Stimulated activated CD8-positive, alpha-beta memory T cell treated with anti-CD3 and anti-CD28 coated beads, Interleukin-4, amount 100 ng/mL, for 4 hours (primary cell): ENCODE results near the gene LARGE2.
A peak's percentile ranks its signal among the peaks of the same experiment; 100 is the strongest.

Experiments used
- DNase-seq, 2 donors: peaks; one replicate each; pipeline ENCODE4 v3.0.0-alpha.2; 2020; ENCODE audit warnings: low read depth in 2 of 2, low spot score in 1 of 2

Gene LARGE2

GRCh38 chr11:45959851-45960250 is 37.4 kb downstream of the LARGE2 start:
- no peak for DNase-seq

GRCh38 chr11:45960387-45961095 is 38.1 kb downstream of the LARGE2 start:
- no peak for DNase-seq

- no peak for DNase-seq
Observed at GRCh38 chr11:45961751-45962240, 39.3 kb downstream of the LARGE2 start.

- DNase-seq, result peak in 1 of 2 donors; percentile 9
Observed at GRCh38 chr11:45964911-45965389, 42.5 kb downstream of the LARGE2 start.

- no peak for DNase-seq
Observed at GRCh38 chr11:45967506-45967905, 45.0 kb downstream of the LARGE2 start.

GRCh38 chr11:45968901-45969300 is 46.4 kb downstream of the LARGE2 start:
- DNase-seq, result no peak

GRCh38 chr11:45973601-45974000 is 51.1 kb downstream of the LARGE2 start:
- DNase-seq, result no peak

GRCh38 chr11:45974806-45975205 is 52.4 kb downstream of the LARGE2 start:
- DNase-seq, result no peak
